GM23338 (cell line): ENCODE results near the gene SHISA7. TPM values are rescaled to one million over a fixed set of nuclear protein-coding genes. Genes with fewer than 3 reads are reported as not detected.
"Not testable (repeated sequence)": the region's sequence is repeated elsewhere in the genome, so short reads cannot be mapped to it uniquely, and the experiment has no call there.

Experiments used
- ATAC-seq: fragments of 200-7000 bp; cut with Tn5 transposase; 3 replicates; pipeline ENCODE4 v1.9.1; 2020
- DNase-seq: peaks from one replicate; pipeline ENCODE4 v3.0.0-alpha.2; 2015; ENCODE audit warnings: low spot score
- H2AFZ ChIP-seq: fragments of 200-600 bp; sonication (generic); 2 replicates; pipeline ENCODE4 v1.8.0; 2016; ENCODE audit warnings: antibody characterized with exemption, mild to moderate bottlenecking, moderate library complexity
- H3F3A ChIP-seq: fragments of 200-600 bp; sonication (generic); replicated peaks from 2 replicates; pipeline ENCODE4 v1.8.0; 2017; ENCODE audit warnings: antibody characterized with exemption, mixed run types, low read depth
- H3K27ac ChIP-seq: fragments of 200-600 bp; sonication (generic); 2 replicates; pipeline ENCODE4 v1.6.1; 2016; ENCODE audit warnings: low read depth
- H3K27me3 ChIP-seq: fragments of 200-600 bp; sonication (generic); 2 replicates; pipeline ENCODE4 v1.8.0; 2016; ENCODE audit warnings: mild to moderate bottlenecking, mixed run types, moderate library complexity; ENCODE audit not compliant: insufficient read depth
- H3K36me3 ChIP-seq: fragments of 200-600 bp; sonication (generic); 2 replicates; pipeline ENCODE4 v1.8.0; 2016; ENCODE audit warnings: mild to moderate bottlenecking; ENCODE audit not compliant: insufficient read depth
- H3K4me1 ChIP-seq: fragments of 200-600 bp; sonication (generic); 2 replicates; pipeline ENCODE4 v1.8.0; 2016; ENCODE audit warnings: mild to moderate bottlenecking, moderate library complexity; ENCODE audit not compliant: insufficient read depth
- H3K4me2 ChIP-seq: fragments of 200-600 bp; sonication (generic); 2 replicates; pipeline ENCODE4 v1.7.1; 2017; ENCODE audit warnings: mixed run types
- H3K4me3 ChIP-seq: fragments of 200-600 bp; sonication (generic); 2 replicates; pipeline ENCODE4 v1.6.1; 2016; ENCODE audit warnings: mixed run types
- H3K79me2 ChIP-seq: fragments of 200-600 bp; sonication (generic); replicated peaks from 2 replicates; pipeline ENCODE4 v1.8.0; 2017; ENCODE audit warnings: mild to moderate bottlenecking; ENCODE audit not compliant: insufficient read depth
- H3K9me2 ChIP-seq: fragments of 200-600 bp; sonication (generic); 2 replicates; pipeline ENCODE4 v1.8.0; 2017; ENCODE audit not compliant: insufficient read depth
- H4K20me1 ChIP-seq: fragments of 200-600 bp; sonication (generic); replicated peaks from 2 replicates; pipeline ENCODE4 v1.8.0; 2017; ENCODE audit warnings: mild to moderate bottlenecking; ENCODE audit not compliant: insufficient read depth
- H3K27ac Mint-ChIP-seq: 2 replicates; pipeline ENCODE4 v1.8.0; 2020; ENCODE audit warnings: inconsistent platforms, mild to moderate bottlenecking, moderate library complexity, mixed read lengths
- H3K27me3 Mint-ChIP-seq: 3 replicates; pipeline ENCODE4 v1.8.0; 2022; ENCODE audit warnings: low read depth, mild to moderate bottlenecking, moderate library complexity, mixed read lengths, inconsistent platforms; ENCODE audit not compliant: insufficient read depth, poor library complexity
- H3K36me3 Mint-ChIP-seq: 3 replicates; pipeline ENCODE4 v1.8.0; 2021; ENCODE audit warnings: low read depth, mild to moderate bottlenecking, inconsistent platforms, moderate library complexity, mixed read lengths
- H3K4me1 Mint-ChIP-seq: 3 replicates; pipeline ENCODE4 v1.8.0; 2020; ENCODE audit warnings: mild to moderate bottlenecking, inconsistent platforms, mixed read lengths
- H3K4me3 Mint-ChIP-seq: 3 replicates; pipeline ENCODE4 v1.8.0; 2021; ENCODE audit warnings: moderate library complexity, mild to moderate bottlenecking, inconsistent platforms, mixed read lengths
- H3K9me3 Mint-ChIP-seq: 3 replicates; pipeline ENCODE4 v1.8.0; 2020; ENCODE audit warnings: moderate library complexity, mild to moderate bottlenecking, inconsistent platforms, mixed read lengths
- EZH2 ChIP-seq: fragments of 200-600 bp; sonication (generic); IDR thresholded peaks from one replicate; pipeline ENCODE4 v1.8.0; 2017; ENCODE audit warnings: antibody characterized with exemption, mild to moderate bottlenecking, low read depth; ENCODE audit not compliant: unreplicated experiment
- JUNB ChIP-seq: IDR thresholded peaks from one replicate; pipeline ENCODE4 v1.6.1; 2016; ENCODE audit warnings: antibody characterized with exemption; ENCODE audit not compliant: unreplicated experiment
- POLR2AphosphoS5 ChIP-seq: IDR thresholded peaks from 2 replicates; pipeline ENCODE4 v1.6.1; 2016; ENCODE audit warnings: antibody characterized with exemption, low read depth
- ZNF114 ChIP-seq: fragments of 250-450 bp; sonication (Bioruptor Pico); IDR thresholded peaks from 2 replicates; pipeline ENCODE4 v1.5.0; 2020; ENCODE audit warnings: mild to moderate bottlenecking, moderate library complexity
- ZNF331 ChIP-seq: fragments of 250-450 bp; sonication (Bioruptor Pico); IDR thresholded peaks from 2 replicates; pipeline ENCODE4 v1.5.0; 2020; ENCODE audit warnings: low read depth, mild to moderate bottlenecking, moderate library complexity
- polyA plus RNA-seq: library from polyadenylated mRNA; unstranded; fragments of >200 nt; fragmentation: Nextera tagmentation; extraction: Ambion mirVana; gene quantifications from 2 replicates; pipeline ENCODE4 v1.2.1, GENCODE V29; 2016
- total RNA-seq: library from RNA; depleted of rRNA; stranded (reverse); fragments of >200 nt; shearing (Covaris generic); gene quantifications from 2 replicates; pipeline ENCODE4 v1.2.3, GENCODE V29; 2014
- TF ChIP-seq, protein P1 (sequence below): fragments of 250-450 bp; sonication (Bioruptor Pico); IDR thresholded peaks from 2 replicates; pipeline ENCODE4 v1.5.0; 2020; ENCODE audit warnings: mild to moderate bottlenecking, moderate library complexity
- TF ChIP-seq, protein P2 (sequence below): IDR thresholded peaks from 2 replicates; pipeline ENCODE4 v1.6.1; 2016; ENCODE audit warnings: antibody characterized with exemption

The SHISA7 gene
- total and polyA plus RNA-seq, 2 experiments from 2014 or later, result 0.32 to 1.4 TPM

- TF ChIP-seq, protein P1, sequence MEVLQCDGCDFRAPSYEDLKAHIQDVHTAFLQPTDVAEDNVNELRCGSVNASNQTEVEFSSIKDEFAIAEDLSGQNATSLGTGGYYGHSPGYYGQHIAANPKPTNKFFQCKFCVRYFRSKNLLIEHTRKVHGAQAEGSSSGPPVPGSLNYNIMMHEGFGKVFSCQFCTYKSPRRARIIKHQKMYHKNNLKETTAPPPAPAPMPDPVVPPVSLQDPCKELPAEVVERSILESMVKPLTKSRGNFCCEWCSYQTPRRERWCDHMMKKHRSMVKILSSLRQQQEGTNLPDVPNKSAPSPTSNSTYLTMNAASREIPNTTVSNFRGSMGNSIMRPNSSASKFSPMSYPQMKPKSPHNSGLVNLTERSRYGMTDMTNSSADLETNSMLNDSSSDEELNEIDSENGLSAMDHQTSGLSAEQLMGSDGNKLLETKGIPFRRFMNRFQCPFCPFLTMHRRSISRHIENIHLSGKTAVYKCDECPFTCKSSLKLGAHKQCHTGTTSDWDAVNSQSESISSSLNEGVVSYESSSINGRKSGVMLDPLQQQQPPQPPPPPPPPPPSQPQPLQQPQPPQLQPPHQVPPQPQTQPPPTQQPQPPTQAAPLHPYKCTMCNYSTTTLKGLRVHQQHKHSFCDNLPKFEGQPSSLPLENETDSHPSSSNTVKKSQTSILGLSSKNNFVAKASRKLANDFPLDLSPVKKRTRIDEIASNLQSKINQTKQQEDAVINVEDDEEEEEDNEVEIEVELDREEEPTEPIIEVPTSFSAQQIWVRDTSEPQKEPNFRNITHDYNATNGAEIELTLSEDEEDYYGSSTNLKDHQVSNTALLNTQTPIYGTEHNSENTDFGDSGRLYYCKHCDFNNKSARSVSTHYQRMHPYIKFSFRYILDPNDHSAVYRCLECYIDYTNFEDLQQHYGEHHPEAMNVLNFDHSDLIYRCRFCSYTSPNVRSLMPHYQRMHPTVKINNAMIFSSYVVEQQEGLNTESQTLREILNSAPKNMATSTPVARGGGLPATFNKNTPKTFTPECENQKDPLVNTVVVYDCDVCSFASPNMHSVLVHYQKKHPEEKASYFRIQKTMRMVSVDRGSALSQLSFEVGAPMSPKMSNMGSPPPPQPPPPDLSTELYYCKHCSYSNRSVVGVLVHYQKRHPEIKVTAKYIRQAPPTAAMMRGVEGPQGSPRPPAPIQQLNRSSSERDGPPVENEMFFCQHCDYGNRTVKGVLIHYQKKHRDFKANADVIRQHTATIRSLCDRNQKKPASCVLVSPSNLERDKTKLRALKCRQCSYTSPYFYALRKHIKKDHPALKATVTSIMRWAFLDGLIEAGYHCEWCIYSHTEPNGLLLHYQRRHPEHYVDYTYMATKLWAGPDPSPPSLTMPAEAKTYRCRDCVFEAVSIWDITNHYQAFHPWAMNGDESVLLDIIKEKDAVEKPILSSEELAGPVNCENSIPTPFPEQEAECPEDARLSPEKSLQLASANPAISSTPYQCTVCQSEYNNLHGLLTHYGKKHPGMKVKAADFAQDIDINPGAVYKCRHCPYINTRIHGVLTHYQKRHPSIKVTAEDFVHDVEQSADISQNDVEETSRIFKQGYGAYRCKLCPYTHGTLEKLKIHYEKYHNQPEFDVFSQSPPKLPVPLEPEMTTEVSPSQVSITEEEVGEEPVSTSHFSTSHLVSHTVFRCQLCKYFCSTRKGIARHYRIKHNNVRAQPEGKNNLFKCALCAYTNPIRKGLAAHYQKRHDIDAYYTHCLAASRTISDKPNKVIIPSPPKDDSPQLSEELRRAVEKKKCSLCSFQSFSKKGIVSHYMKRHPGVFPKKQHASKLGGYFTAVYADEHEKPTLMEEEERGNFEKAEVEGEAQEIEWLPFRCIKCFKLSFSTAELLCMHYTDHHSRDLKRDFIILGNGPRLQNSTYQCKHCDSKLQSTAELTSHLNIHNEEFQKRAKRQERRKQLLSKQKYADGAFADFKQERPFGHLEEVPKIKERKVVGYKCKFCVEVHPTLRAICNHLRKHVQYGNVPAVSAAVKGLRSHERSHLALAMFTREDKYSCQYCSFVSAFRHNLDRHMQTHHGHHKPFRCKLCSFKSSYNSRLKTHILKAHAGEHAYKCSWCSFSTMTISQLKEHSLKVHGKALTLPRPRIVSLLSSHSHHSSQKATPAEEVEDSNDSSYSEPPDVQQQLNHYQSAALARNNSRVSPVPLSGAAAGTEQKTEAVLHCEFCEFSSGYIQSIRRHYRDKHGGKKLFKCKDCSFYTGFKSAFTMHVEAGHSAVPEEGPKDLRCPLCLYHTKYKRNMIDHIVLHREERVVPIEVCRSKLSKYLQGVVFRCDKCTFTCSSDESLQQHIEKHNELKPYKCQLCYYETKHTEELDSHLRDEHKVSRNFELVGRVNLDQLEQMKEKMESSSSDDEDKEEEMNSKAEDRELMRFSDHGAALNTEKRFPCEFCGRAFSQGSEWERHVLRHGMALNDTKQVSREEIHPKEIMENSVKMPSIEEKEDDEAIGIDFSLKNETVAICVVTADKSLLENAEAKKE (CRISPR knock-in tag), result no peak
- TF ChIP-seq JUNB (no peak), POLR2AphosphoS5 (no peak), EZH2 (no peak), ZNF331 (CRISPR knock-in tag) (no peak), ZNF114 (CRISPR knock-in tag) (no peak)
- TF ChIP-seq, protein P2, sequence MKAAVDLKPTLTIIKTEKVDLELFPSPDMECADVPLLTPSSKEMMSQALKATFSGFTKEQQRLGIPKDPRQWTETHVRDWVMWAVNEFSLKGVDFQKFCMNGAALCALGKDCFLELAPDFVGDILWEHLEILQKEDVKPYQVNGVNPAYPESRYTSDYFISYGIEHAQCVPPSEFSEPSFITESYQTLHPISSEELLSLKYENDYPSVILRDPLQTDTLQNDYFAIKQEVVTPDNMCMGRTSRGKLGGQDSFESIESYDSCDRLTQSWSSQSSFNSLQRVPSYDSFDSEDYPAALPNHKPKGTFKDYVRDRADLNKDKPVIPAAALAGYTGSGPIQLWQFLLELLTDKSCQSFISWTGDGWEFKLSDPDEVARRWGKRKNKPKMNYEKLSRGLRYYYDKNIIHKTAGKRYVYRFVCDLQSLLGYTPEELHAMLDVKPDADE, result no peak
Observed at GRCh38 chr19:55402509-55402908, 40.6 kb downstream of the SHISA7 start (continued).

DNA sequence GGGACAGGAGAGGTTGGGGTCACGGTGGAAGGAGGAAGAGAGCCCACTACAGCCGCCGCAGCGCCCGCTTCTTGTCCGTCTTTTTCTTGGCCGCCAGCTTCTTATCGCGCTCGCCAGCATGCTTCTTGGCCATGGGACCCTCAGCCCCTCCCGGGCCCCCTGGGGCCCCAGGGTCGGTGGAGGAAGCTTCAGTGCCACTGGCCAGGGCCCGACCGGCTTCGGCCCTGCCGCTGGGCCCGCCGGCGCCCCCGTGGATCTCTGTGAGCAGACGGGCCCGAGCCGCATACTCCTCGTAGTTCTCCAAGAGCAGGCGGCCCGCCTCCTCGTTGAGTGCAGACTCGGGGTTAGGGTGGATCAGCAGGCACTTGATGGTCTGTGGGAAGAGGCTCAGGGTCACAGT is 41.7 kb downstream of the SHISA7 start:
- not testable (repeated sequence) for H3K4me2 ChIP-seq, H2AFZ ChIP-seq, H3K9me2 ChIP-seq, H3K9me3 Mint-ChIP-seq, H3K4me3 Mint-ChIP-seq, DNase-seq, H3K27ac ChIP-seq, H3K27ac Mint-ChIP-seq, H3K4me3 ChIP-seq, H3K27me3 ChIP-seq, H3K27me3 Mint-ChIP-seq
- Histone ChIP-seq H3K36me3 (peaks cover 47% of the 10 kb centered on the region), H3K4me1 (peaks cover 20% of the 10 kb centered on the region), H4K20me1 (peaks cover 51% of the 10 kb centered on the region), H3F3A (peaks cover 64% of the 10 kb centered on the region), H3K79me2 (peaks cover 34% of the 10 kb centered on the region)
- Mint-ChIP-seq H3K36me3 (peaks cover 59% of the 10 kb centered on the region), H3K4me1 (peaks cover 25% of the 10 kb centered on the region)
- peak; percentile 14; the same call in 2 of the 3 replicates for ATAC-seq
